Right renal cortex interstitium (tissue), 3 donors: ENCODE measurements around the gene CDKAL1. TPM values are rescaled to one million over a fixed set of nuclear protein-coding genes. Genes with fewer than 3 reads are reported as not detected.
"Not testable (repeated sequence)": the region's sequence is repeated elsewhere in the genome, so short reads cannot be mapped to it uniquely, and the experiment has no call there.

Experiments used
- DNase-seq, 3 donors: peaks; one replicate each; pipeline ENCODE4 v3.0.0-alpha.2; 2013; ENCODE audit warnings: low read depth in 3 of 3, low spot score in 2 of 3
- polyA plus RNA-seq, 3 donors: library from polyadenylated mRNA; unstranded; fragments of 120-200 nt; gene quantifications; one replicate each; pipeline ENCODE4 v1.2.1, GENCODE V29; 2013; ENCODE audit not compliant: insufficient read length in 3 of 3

The CDKAL1 gene
- polyA plus RNA-seq, 3 donors, result 18.4 to 19.6 (median 19.6) TPM

- DNase-seq, result no peak
Observed at GRCh38 chr6:21048047-21048446, 513.8 kb downstream of the CDKAL1 start.

- DNase-seq, result no peak
Observed at GRCh38 chr6:21049148-21049547, 514.9 kb downstream of the CDKAL1 start.

GRCh38 chr6:21049572-21049971 is 515.3 kb downstream of the CDKAL1 start:
- DNase-seq, result no peak

- DNase-seq, result no peak
Observed at GRCh38 chr6:21050935-21051334, 516.7 kb downstream of the CDKAL1 start.

- no peak for DNase-seq
Observed at GRCh38 chr6:21051777-21052176, 517.5 kb downstream of the CDKAL1 start.

- no peak for DNase-seq
Observed at GRCh38 chr6:21053612-21054011, 519.4 kb downstream of the CDKAL1 start.

- DNase-seq, result not testable (repeated sequence)
Observed at GRCh38 chr6:21055480-21055879, 521.2 kb downstream of the CDKAL1 start.

- DNase-seq, result no peak
Observed at GRCh38 chr6:21061892-21062291, 527.6 kb downstream of the CDKAL1 start.

- no peak for DNase-seq
Observed at GRCh38 chr6:21064756-21065340, 530.6 kb downstream of the CDKAL1 start.

GRCh38 chr6:21067521-21067920 is 533.3 kb downstream of the CDKAL1 start:
- no peak for DNase-seq

- DNase-seq, result no peak
Observed at GRCh38 chr6:21070620-21071019, 536.4 kb downstream of the CDKAL1 start.

GRCh38 chr6:21071780-21072468 is 537.7 kb downstream of the CDKAL1 start:
- DNase-seq, result no peak

GRCh38 chr6:21073318-21073839 is 539.1 kb downstream of the CDKAL1 start:
- DNase-seq, result no peak

GRCh38 chr6:21074484-21074883 is 540.2 kb downstream of the CDKAL1 start:
- DNase-seq, result no peak

- DNase-seq, result no peak
Observed at GRCh38 chr6:21075986-21076385, 541.7 kb downstream of the CDKAL1 start.

GRCh38 chr6:21078497-21078896 is 544.2 kb downstream of the CDKAL1 start:
- DNase-seq, result no peak

- DNase-seq, result no peak
Observed at GRCh38 chr6:21079468-21080048, 545.3 kb downstream of the CDKAL1 start.

GRCh38 chr6:21080221-21080620 is 546.0 kb downstream of the CDKAL1 start:
- no peak for DNase-seq

- DNase-seq, result no peak
Observed at GRCh38 chr6:21082091-21082490, 547.8 kb downstream of the CDKAL1 start.

- no peak for DNase-seq
Observed at GRCh38 chr6:21083708-21084107, 549.5 kb downstream of the CDKAL1 start.

GRCh38 chr6:21084656-21085055 is 550.4 kb downstream of the CDKAL1 start:
- no peak for DNase-seq

GRCh38 chr6:21085211-21085610 is 551.0 kb downstream of the CDKAL1 start:
- DNase-seq, result no peak
